ENCODE data around the gene TOP1. TPM values are rescaled to one million over a fixed set of nuclear protein-coding genes. Genes with fewer than 3 reads are reported as not detected.

TOP1 gene
- total RNA-seq, 1 donor from 2014 or later = 62.7 TPM

GRCh38 chr20:41082306-41082705 lies 53.7 kb downstream of the TOP1 start:
- Mint-ChIP-seq H3K9me3 (no peaks in the 10 kb centered on the region), H3K27ac (no peak overlapping the region), H3K4me1 (peaks cover 14% of the 10 kb centered on the region), H3K36me3 (ENCODE audit: low read depth) (peaks cover 85% of the 10 kb centered on the region), H3K27me3 (no peaks in the 10 kb centered on the region), H3K4me3 (no peak overlapping the region)
- TF ChIP-seq CTCF (IDR thresholded peaks at IDR 0.05) = no peak
- intact Hi-C loops (cut with micrococcal nuclease) = no loop called here
- ChIA-PET POLR2A (interaction anchor here (0.9 kb wide), 1 partner anchor 91 kb away, joined by 3 read pairs; no protein-coding TSS in a partner anchor), CTCF (interaction anchor here (2.4 to 2.8 kb wide), 2 partner anchors 13 to 114 kb away, joined by 7 to 12 read pairs; no protein-coding TSS in a partner anchor)
- ATAC-seq (ENCODE audit: low read depth) = no peak
- DNase-seq = no peak

DNA sequence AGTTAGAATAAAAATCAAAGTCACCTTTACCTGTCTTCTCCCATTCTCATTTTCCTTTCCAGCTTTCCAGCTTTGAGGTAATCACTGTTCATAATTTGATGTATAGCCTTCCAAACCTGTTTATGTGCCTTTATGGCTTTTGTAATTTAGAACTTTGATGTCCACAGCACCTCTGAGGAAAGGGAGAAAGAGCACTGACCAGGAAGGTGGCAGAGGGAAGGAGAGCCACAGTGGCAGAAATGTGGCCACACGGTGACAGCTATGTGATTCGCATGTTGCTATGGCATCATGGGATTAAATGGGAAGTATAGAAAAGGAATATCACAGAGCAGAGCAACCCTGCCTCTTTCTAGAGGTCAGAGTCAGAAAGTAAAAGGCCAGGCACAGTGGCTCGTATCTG lies 57.0 kb downstream of the TOP1 start:
- Mint-ChIP-seq H3K4me1 (no peaks in the 10 kb centered on the region), H3K27ac (no peak overlapping the region)
- POLR2A ChIA-PET = no interaction called here

GRCh38 chr20:41086402-41087324 lies 58.0 kb downstream of the TOP1 start:
- Mint-ChIP-seq H3K27me3 (no peaks in the 10 kb centered on the region), H3K36me3 (ENCODE audit: low read depth) (peaks cover 76% of the 10 kb centered on the region), H3K9me3 (no peaks in the 10 kb centered on the region), H3K27ac (no peak overlapping the region), H3K4me3 (no peak overlapping the region), H3K4me1 (no peaks in the 10 kb centered on the region)
- intact Hi-C loops (cut with micrococcal nuclease) = no loop called here
- DNase-seq = no peak
- POLR2A ChIA-PET = no interaction called here
- ATAC-seq (ENCODE audit: low read depth) = no peak
- CTCF ChIA-PET = interaction anchor here (1.2 to 1.7 kb wide), 2 partner anchors 8 to 121 kb away, joined by 5 to 6 read pairs; no protein-coding TSS in a partner anchor
- no peak for TF ChIP-seq CTCF (IDR thresholded peaks at IDR 0.05)

More for the DNA sequence above, 57.0 kb downstream of the TOP1 start:
- no peaks in the 10 kb centered on the region for H3K27me3 Mint-ChIP-seq
- intact Hi-C loops (cut with micrococcal nuclease) = no loop called here
- TF ChIP-seq CTCF (IDR thresholded peaks at IDR 0.05) = no peak
- peaks cover 82% of the 10 kb centered on the region for H3K36me3 Mint-ChIP-seq (ENCODE audit: low read depth)
- H3K9me3 Mint-ChIP-seq = no peaks in the 10 kb centered on the region
- ATAC-seq (ENCODE audit: low read depth) (no peak), DNase-seq (no peak)
- CTCF ChIA-PET = interaction anchor here (1.3 kb wide), 1 partner anchor 117 kb away, joined by 3 read pairs; no protein-coding TSS in a partner anchor
- no peak overlapping the region for H3K4me3 Mint-ChIP-seq

DNA sequence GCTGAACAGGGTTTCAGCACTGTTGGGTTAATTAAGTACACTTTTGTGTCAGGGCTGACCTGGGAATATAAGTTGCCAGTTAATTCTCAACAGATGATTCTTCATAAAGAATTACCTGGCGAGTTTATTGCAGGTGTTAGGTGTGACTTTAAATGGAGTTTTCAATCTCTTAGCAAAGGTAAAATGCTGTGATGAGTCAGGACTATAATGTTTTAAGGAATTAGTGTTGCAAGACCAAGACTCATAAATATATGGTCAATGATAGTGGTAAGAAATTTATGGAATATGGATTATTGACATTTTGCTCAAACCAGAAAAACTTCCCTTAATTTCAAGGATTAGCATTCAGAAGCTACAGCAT lies 58.7 kb downstream of the TOP1 start:
- H3K4me3 Mint-ChIP-seq = no peak overlapping the region
- intact Hi-C loops (cut with micrococcal nuclease) = no loop called here
- no peaks in the 10 kb centered on the region for H3K9me3 Mint-ChIP-seq
- TF ChIP-seq CTCF (IDR thresholded peaks at IDR 0.05) = no peak
- H3K27ac Mint-ChIP-seq = no peak overlapping the region
- no peaks in the 10 kb centered on the region for H3K4me1 Mint-ChIP-seq
- no peak for DNase-seq
- no peak for ATAC-seq (ENCODE audit: low read depth)
- no peaks in the 10 kb centered on the region for H3K27me3 Mint-ChIP-seq
- ChIA-PET CTCF (interaction anchor here (1.2 to 1.7 kb wide), 3 partner anchors 8 to 121 kb away, joined by 3 to 6 read pairs (median 5); no protein-coding TSS in a partner anchor), POLR2A (no interaction called here)
- peaks cover 76% of the 10 kb centered on the region for H3K36me3 Mint-ChIP-seq (ENCODE audit: low read depth)

- intact Hi-C loops (cut with micrococcal nuclease) = no loop called here
- H3K27ac Mint-ChIP-seq = no peak overlapping the region
- CTCF ChIA-PET = interaction anchor here (1.3 to 1.7 kb wide), 2 partner anchors 120 to 122 kb away, joined by 3 to 6 read pairs; no protein-coding TSS in a partner anchor
Observed at GRCh38 chr20:41087777-41088176, 59.2 kb downstream of the TOP1 start.

More at GRCh38 chr20:41087777-41088176, 59.2 kb downstream of the TOP1 start:
- no peak for TF ChIP-seq CTCF (IDR thresholded peaks at IDR 0.05)
- POLR2A ChIA-PET = no interaction called here
- ATAC-seq (ENCODE audit: low read depth) (no peak), DNase-seq (no peak)
- Mint-ChIP-seq H3K4me1 (no peaks in the 10 kb centered on the region), H3K4me3 (no peak overlapping the region), H3K27me3 (no peaks in the 10 kb centered on the region), H3K9me3 (no peaks in the 10 kb centered on the region), H3K36me3 (ENCODE audit: low read depth) (peaks cover 77% of the 10 kb centered on the region)

All from activated B cell treated with CpG ODN at 0.5 μM for 24 hours (primary cell).